ENCODE data around the gene FBXL4. TPM values are rescaled to one million over a fixed set of nuclear protein-coding genes. Genes with fewer than 3 reads are reported as not detected.
A peak's percentile ranks its signal among the peaks of the same experiment; 100 is the strongest.

Gene FBXL4
- total and polyA plus RNA-seq, 2 donors (not counting 1 experiment from before 2014, with no cell fraction given): 16.8 to 18.1 TPM

DNA sequence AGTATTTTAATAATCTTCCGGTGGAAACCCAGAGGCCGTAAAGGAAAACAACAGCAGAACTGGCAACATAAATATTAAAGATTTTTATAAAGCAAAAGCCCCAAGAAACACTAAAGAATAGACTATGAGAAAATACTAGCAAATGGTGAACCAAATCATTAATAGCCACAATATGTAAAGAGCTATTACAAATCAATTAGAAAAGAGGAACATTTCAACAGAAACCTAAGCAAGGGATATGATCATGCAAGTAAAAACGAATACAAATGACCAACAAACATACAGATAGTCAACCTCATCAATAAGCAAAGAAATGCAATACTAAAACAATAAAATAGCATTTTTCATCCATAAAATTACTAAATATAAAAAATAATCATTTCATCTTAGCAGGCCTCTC, 3.6 kb downstream of the FBXL4 start:
- Histone ChIP-seq H3K27me3 (ENCODE audit: control insufficient read depth, insufficient read depth, low read length) (no peaks in the 10 kb centered on the region), H4K20me1 (ENCODE audit: control insufficient read depth, extremely low read depth, insufficient read depth, low read length) (no peaks in the 10 kb centered on the region), H3K27ac (ENCODE audit: insufficient read depth, low read length) (no peak overlapping the region), H3K4me2 (ENCODE audit: extremely low read depth, insufficient read depth, low read length) (no peak overlapping the region), H3K9ac (ENCODE audit: insufficient read depth, low read length) (no peak overlapping the region), H3K79me2 (ENCODE audit: control insufficient read depth, insufficient read depth, low read length) (peaks cover 38% of the 10 kb centered on the region), H2AFZ (ENCODE audit: low read length) (no peak overlapping the region), H3K9me3 (ENCODE audit: control insufficient read depth, insufficient read depth, low read depth, low read length) (no peaks in the 10 kb centered on the region), H3K4me3 (replicated peaks in 1 of 4; ENCODE audit: control extremely low read depth in 1 of 4, insufficient read depth in 1 of 4, low read depth in 3 of 4, low read length in 4 of 4) (no peak overlapping the region), H3K4me1 (ENCODE audit: control insufficient read depth, extremely low read depth, insufficient read depth, low read length) (no peaks in the 10 kb centered on the region), H3K36me3 (ENCODE audit: control insufficient read depth, insufficient read depth, low read length) (no peaks in the 10 kb centered on the region)
- no peak for TF ChIP-seq EZH2 (IDR thresholded peaks at IDR 0.05; ENCODE audit: low read length, missing control alignments)
- TF ChIP-seq, protein P1, sequence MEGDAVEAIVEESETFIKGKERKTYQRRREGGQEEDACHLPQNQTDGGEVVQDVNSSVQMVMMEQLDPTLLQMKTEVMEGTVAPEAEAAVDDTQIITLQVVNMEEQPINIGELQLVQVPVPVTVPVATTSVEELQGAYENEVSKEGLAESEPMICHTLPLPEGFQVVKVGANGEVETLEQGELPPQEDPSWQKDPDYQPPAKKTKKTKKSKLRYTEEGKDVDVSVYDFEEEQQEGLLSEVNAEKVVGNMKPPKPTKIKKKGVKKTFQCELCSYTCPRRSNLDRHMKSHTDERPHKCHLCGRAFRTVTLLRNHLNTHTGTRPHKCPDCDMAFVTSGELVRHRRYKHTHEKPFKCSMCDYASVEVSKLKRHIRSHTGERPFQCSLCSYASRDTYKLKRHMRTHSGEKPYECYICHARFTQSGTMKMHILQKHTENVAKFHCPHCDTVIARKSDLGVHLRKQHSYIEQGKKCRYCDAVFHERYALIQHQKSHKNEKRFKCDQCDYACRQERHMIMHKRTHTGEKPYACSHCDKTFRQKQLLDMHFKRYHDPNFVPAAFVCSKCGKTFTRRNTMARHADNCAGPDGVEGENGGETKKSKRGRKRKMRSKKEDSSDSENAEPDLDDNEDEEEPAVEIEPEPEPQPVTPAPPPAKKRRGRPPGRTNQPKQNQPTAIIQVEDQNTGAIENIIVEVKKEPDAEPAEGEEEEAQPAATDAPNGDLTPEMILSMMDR (conservative IDR thresholded peaks at IDR 0.05 in 1 of 2, IDR thresholded peaks at IDR 0.05 in 1 of 2; ENCODE audit: low read depth in 1 of 2, low read length in 2 of 2): no peak
- no peak for DNase-seq (ENCODE audit: low read depth in 2 of 2)

DNA sequence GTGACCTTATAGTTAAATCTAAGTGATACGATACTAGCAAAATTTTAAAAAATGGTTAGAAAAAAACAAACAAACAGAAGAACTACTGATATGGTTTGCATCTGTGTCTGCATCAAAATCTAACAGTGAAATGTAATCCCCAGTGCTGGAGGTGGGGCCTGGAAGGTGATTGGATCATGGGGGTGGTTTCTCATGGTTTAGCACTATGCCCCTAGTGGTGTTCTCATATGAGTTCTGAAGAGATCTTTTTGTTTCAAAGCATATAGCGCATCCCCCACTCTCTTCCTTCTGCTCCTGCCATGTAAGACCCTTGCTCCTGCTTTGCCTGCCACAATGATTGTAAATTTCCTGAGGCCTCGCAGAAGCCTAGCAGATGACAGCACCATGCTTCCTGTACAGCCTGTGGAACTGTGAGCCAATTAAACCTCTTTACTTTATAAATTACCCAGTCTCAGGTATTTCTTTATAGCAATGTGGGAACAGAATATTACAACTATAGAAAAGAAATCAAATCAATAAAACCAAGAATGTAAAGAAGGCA, 5.4 kb downstream of the FBXL4 start:
- no peak overlapping the region for H3K27ac ChIP-seq (ENCODE audit: insufficient read depth, low read length)
- H3K9ac ChIP-seq (ENCODE audit: insufficient read depth, low read length): no peak overlapping the region
- TF ChIP-seq, protein P1 (conservative IDR thresholded peaks at IDR 0.05 in 1 of 2, IDR thresholded peaks at IDR 0.05 in 1 of 2; ENCODE audit: low read depth in 1 of 2, low read length in 2 of 2): no peak
- no peak for TF ChIP-seq EZH2 (IDR thresholded peaks at IDR 0.05; ENCODE audit: low read length, missing control alignments)
- no peak for DNase-seq (ENCODE audit: low read depth in 2 of 2)
- H2AFZ ChIP-seq (ENCODE audit: low read length): no peak overlapping the region
- H3K27me3 ChIP-seq (ENCODE audit: control insufficient read depth, insufficient read depth, low read length): no peaks in the 10 kb centered on the region
- no peaks in the 10 kb centered on the region for H3K9me3 ChIP-seq (ENCODE audit: control insufficient read depth, insufficient read depth, low read depth, low read length)
- no peaks in the 10 kb centered on the region for H3K36me3 ChIP-seq (ENCODE audit: control insufficient read depth, insufficient read depth, low read length)
- H3K4me1 ChIP-seq (ENCODE audit: control insufficient read depth, extremely low read depth, insufficient read depth, low read length): no peaks in the 10 kb centered on the region
- no peak overlapping the region for H3K4me3 ChIP-seq (replicated peaks in 1 of 4; ENCODE audit: control extremely low read depth in 1 of 4, insufficient read depth in 1 of 4, low read depth in 3 of 4, low read length in 4 of 4)
- peaks cover 38% of the 10 kb centered on the region for H3K79me2 ChIP-seq (ENCODE audit: control insufficient read depth, insufficient read depth, low read length)
- H4K20me1 ChIP-seq (ENCODE audit: control insufficient read depth, extremely low read depth, insufficient read depth, low read length): no peaks in the 10 kb centered on the region
- no peak overlapping the region for H3K4me2 ChIP-seq (ENCODE audit: extremely low read depth, insufficient read depth, low read length)

DNA sequence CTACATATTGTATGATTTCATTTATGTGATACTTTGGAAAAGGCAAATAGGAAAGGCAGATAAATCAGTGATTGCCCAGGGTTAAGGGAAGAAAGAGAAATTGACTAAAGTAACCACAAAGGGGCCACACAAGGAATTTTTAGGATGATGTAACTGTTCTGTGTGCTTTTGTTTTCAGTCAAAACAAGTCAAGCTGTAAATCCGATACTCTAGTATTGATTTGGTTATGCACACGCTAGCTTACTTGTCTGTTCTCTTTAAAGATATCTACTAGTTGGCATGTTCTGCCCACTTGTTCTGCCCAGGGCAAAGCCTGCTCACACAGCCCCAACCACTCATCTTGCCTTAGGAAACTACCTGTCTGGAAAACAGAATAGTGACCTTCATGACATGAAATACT, 6.4 kb downstream of the FBXL4 start:
- no peak overlapping the region for H3K4me2 ChIP-seq (ENCODE audit: extremely low read depth, insufficient read depth, low read length)
- H3K4me3 ChIP-seq (replicated peaks in 1 of 4; ENCODE audit: control extremely low read depth in 1 of 4, insufficient read depth in 1 of 4, low read depth in 3 of 4, low read length in 4 of 4): no peak overlapping the region
- no peaks in the 10 kb centered on the region for H3K36me3 ChIP-seq (ENCODE audit: control insufficient read depth, insufficient read depth, low read length)
- H3K4me1 ChIP-seq (ENCODE audit: control insufficient read depth, extremely low read depth, insufficient read depth, low read length): no peaks in the 10 kb centered on the region
- no peaks in the 10 kb centered on the region for H3K9me3 ChIP-seq (ENCODE audit: control insufficient read depth, insufficient read depth, low read depth, low read length)
- H4K20me1 ChIP-seq (ENCODE audit: control insufficient read depth, extremely low read depth, insufficient read depth, low read length): no peaks in the 10 kb centered on the region
- peak in 1 of 2 donors; percentile 12 for DNase-seq (ENCODE audit: low read depth in 2 of 2)
- TF ChIP-seq, protein P1 (conservative IDR thresholded peaks at IDR 0.05 in 1 of 2, IDR thresholded peaks at IDR 0.05 in 1 of 2; ENCODE audit: low read depth in 1 of 2, low read length in 2 of 2): no peak
- TF ChIP-seq EZH2 (IDR thresholded peaks at IDR 0.05; ENCODE audit: low read length, missing control alignments): no peak
- no peak overlapping the region for H2AFZ ChIP-seq (ENCODE audit: low read length)
- H3K79me2 ChIP-seq (ENCODE audit: control insufficient read depth, insufficient read depth, low read length): peaks cover 29% of the 10 kb centered on the region
- no peak overlapping the region for H3K9ac ChIP-seq (ENCODE audit: insufficient read depth, low read length)
- H3K27me3 ChIP-seq (ENCODE audit: control insufficient read depth, insufficient read depth, low read length): no peaks in the 10 kb centered on the region
- no peak overlapping the region for H3K27ac ChIP-seq (ENCODE audit: insufficient read depth, low read length)
